ENCODE measurements around the gene MPRIP. TPM values are rescaled to one million over a fixed set of nuclear protein-coding genes. Genes with fewer than 3 reads are reported as not detected.

The MPRIP gene
- total RNA-seq, 1 donor from 2014 or later = 275 TPM

DNA sequence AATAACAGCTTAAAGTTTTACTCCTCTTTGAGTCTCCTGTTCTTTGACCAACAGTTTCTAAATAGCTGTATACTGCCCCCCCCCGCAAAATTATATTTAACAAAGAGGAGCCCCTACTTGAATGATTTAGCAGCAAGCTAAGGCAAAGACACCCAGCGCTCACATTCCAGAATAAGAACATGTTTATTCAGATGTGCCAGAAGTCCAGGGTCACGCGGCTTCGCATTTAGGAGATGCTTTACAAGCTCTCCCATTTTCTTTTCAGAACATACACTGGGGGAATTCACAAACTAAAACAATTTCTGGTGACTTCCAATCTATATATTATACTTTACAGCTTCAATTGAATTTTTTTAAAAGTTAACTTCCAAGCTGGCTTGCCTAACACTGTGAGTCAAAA, 158.6 kb downstream of the MPRIP start:
- Mint-ChIP-seq H3K27me3 (no peaks in the 10 kb centered on the region), H3K36me3 (no peaks in the 10 kb centered on the region), H3K27ac (no peak overlapping the region), H3K9me3 (no peaks in the 10 kb centered on the region), H3K4me3 (no peak overlapping the region), H3K4me1 (ENCODE audit: unreplicated experiment) (peaks cover 15% of the 10 kb centered on the region)
- no peak for DNase-seq (ENCODE audit: extremely low spot score, unreplicated experiment)
- TF ChIP-seq, protein P1, sequence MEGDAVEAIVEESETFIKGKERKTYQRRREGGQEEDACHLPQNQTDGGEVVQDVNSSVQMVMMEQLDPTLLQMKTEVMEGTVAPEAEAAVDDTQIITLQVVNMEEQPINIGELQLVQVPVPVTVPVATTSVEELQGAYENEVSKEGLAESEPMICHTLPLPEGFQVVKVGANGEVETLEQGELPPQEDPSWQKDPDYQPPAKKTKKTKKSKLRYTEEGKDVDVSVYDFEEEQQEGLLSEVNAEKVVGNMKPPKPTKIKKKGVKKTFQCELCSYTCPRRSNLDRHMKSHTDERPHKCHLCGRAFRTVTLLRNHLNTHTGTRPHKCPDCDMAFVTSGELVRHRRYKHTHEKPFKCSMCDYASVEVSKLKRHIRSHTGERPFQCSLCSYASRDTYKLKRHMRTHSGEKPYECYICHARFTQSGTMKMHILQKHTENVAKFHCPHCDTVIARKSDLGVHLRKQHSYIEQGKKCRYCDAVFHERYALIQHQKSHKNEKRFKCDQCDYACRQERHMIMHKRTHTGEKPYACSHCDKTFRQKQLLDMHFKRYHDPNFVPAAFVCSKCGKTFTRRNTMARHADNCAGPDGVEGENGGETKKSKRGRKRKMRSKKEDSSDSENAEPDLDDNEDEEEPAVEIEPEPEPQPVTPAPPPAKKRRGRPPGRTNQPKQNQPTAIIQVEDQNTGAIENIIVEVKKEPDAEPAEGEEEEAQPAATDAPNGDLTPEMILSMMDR (conservative IDR thresholded peaks at IDR 0.05) = no peak

GRCh38 chr17:17201271-17201670, 159.0 kb downstream of the MPRIP start:
- Mint-ChIP-seq H3K4me1 (ENCODE audit: unreplicated experiment) (peaks cover 15% of the 10 kb centered on the region), H3K36me3 (no peaks in the 10 kb centered on the region), H3K27ac (no peak overlapping the region), H3K4me3 (no peak overlapping the region), H3K9me3 (no peaks in the 10 kb centered on the region), H3K27me3 (no peaks in the 10 kb centered on the region)
- DNase-seq (ENCODE audit: extremely low spot score, unreplicated experiment) = no peak
- TF ChIP-seq, protein P1 (conservative IDR thresholded peaks at IDR 0.05) = no peak

GRCh38 chr17:17201907-17202306, 159.7 kb downstream of the MPRIP start:
- peaks cover 15% of the 10 kb centered on the region for H3K4me1 Mint-ChIP-seq (ENCODE audit: unreplicated experiment)
- no peak overlapping the region for H3K27ac Mint-ChIP-seq
- DNase-seq (ENCODE audit: extremely low spot score, unreplicated experiment) = no peak
- no peaks in the 10 kb centered on the region for H3K36me3 Mint-ChIP-seq
- no peak overlapping the region for H3K4me3 Mint-ChIP-seq
- H3K27me3 Mint-ChIP-seq = no peaks in the 10 kb centered on the region
- TF ChIP-seq, protein P1 (conservative IDR thresholded peaks at IDR 0.05) = no peak
- no peaks in the 10 kb centered on the region for H3K9me3 Mint-ChIP-seq

DNA sequence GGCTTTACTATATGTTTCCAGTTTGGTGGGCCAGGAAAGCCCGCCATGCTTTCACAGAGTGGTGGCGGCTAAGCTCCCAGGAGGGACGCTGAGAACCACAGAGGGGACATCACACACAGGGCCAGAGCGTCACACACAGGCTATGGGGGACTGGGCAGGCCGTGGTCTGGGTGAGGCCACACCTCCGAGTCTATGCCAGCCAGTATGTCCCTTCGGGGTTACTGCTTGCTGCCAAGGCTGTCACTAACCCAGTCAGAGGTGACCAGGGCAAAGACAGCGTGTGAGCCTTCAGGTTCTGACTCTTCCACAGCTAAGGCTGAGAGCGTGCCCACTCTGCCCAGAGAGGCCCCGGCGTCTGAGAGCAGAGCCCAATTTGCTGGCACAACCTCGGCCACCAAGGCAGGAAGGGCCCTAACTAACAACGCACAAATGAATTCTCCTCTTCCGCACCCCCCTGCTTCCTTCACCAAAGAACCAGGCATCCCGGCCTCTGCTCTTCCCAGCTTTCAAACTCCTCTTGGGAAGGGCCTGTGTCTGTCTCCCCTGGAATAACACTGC, 161.0 kb downstream of the MPRIP start:
- Mint-ChIP-seq H3K27ac (no peak overlapping the region), H3K9me3 (no peaks in the 10 kb centered on the region), H3K27me3 (no peaks in the 10 kb centered on the region), H3K4me3 (no peak overlapping the region), H3K36me3 (no peaks in the 10 kb centered on the region), H3K4me1 (ENCODE audit: unreplicated experiment) (peaks cover 15% of the 10 kb centered on the region)
- TF ChIP-seq, protein P1 (conservative IDR thresholded peaks at IDR 0.05) = no peak
- DNase-seq (ENCODE audit: extremely low spot score, unreplicated experiment) = no peak

DNA sequence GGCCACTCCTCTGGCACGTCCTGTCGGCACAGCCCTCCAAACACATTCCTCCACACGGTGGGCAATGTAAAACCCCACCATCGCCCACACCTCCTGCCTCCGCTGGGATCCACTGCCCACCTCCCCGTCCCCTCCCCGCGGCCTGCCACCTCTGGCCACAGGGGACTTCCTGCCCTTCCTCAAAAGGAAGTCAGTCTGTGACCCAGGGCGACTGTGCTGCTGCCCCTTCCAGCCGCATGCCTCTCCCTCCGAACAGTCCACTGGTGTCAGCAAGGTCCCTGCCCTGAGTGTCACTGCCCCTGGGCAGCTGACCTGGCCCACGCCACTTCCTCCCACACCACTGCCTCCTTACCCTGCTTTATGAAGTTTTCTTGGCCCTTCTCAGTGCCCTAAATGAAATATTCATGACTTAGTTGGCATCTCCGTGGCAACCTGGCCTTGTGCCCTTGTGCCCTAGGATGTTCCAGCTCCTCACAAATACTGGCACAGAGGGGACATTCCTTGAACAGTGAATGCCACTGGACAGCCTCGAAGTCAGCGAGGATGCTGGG, 161.9 kb downstream of the MPRIP start:
- Mint-ChIP-seq H3K27ac (no peak overlapping the region), H3K4me3 (no peak overlapping the region), H3K27me3 (no peaks in the 10 kb centered on the region), H3K9me3 (no peaks in the 10 kb centered on the region), H3K4me1 (ENCODE audit: unreplicated experiment) (peaks cover 15% of the 10 kb centered on the region), H3K36me3 (no peaks in the 10 kb centered on the region)
- TF ChIP-seq, protein P1 (conservative IDR thresholded peaks at IDR 0.05) = no peak
- no peak for DNase-seq (ENCODE audit: extremely low spot score, unreplicated experiment)

All from type B pancreatic cell (in vitro differentiated cells).